ENCODE data around the gene CTNNB1. TPM values are rescaled to one million over a fixed set of nuclear protein-coding genes. Genes with fewer than 3 reads are reported as not detected.
A peak's percentile ranks its signal among the peaks of the same experiment; 100 is the strongest.

Gene CTNNB1
- polyA plus RNA-seq, 2 of the 4 experiments (the other 2 are of a cell fraction): 147 to 242 TPM

DNA sequence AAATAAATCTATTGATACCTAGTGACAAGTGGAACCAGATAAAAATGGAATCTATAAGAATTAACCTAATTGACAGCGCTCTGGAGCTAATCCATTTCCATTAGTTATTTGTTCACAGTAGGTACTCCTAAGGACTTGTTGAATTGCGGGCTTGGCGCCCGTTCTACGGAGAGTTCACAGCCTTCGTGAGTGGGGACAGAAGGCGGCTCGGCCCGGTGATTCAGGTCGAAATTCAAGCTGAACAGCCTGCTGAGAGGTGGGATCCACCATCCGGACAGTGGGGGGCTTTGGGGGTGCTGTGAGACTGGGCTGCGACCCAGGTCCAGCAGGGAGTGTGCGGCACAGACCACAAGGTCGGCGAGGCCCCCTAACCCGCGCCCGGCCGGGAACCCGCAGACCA lies 779 bp upstream of the CTNNB1 start:
- Histone ChIP-seq H3K27ac (peak overlapping the region; percentile 98 to 100), H3K4me2 (peak overlapping the region; percentile 71), H3K4me1 (peaks cover 22% of the 10 kb centered on the region), H3K4me3 (peak overlapping the region; percentile 95), H3K9me3 (no peaks in the 10 kb centered on the region)
- 50% methylated on average over 10 of the region's 20 CpGs for WGBS (ENCODE audit: missing lambda C conversion rate)
- FAIRE-seq (no peak), DNase-seq (ENCODE audit: low read depth in 1 of 2, low spot score in 1 of 2) (no peak), ATAC-seq (no peak)
- TF ChIP-seq POLR2AphosphoS2 (conservative IDR thresholded peaks at IDR 0.05; ENCODE audit: low read length) (no peak), KDM5A (IDR thresholded peaks at IDR 0.05) (no peak), NR3C1 (IDR thresholded peaks at IDR 0.05) (no peak), MAFK (IDR thresholded peaks at IDR 0.05; ENCODE audit: partially characterized antibody) (no peak), KDM1A (IDR thresholded peaks at IDR 0.05; ENCODE audit: low read depth) (no peak), CBX8 (IDR thresholded peaks at IDR 0.05) (no peak), POLR2A (IDR thresholded peaks at IDR 0.05; ENCODE audit: low read length) (no peak), MYC (IDR thresholded peaks at IDR 0.05; ENCODE audit: borderline replicate concordance, low read length) (no peak), ESRRA (IDR thresholded peaks at IDR 0.05; ENCODE audit: borderline replicate concordance, low read length) (no peak), TFCP2L1 (CRISPR knock-in tag; IDR thresholded peaks at IDR 0.05) (no peak), GATA3 (IDR thresholded peaks at IDR 0.05; ENCODE audit: borderline replicate concordance) (no peak), EHMT2 (IDR thresholded peaks at IDR 0.05; ENCODE audit: low read depth) (no peak), SREBF2 (IDR thresholded peaks at IDR 0.05) (no peak), HDAC2 (IDR thresholded peaks at IDR 0.05) (no peak), CBX2 (IDR thresholded peaks at IDR 0.05; ENCODE audit: borderline replicate concordance, low read depth) (no peak)
- TF ChIP-seq, protein P1, sequence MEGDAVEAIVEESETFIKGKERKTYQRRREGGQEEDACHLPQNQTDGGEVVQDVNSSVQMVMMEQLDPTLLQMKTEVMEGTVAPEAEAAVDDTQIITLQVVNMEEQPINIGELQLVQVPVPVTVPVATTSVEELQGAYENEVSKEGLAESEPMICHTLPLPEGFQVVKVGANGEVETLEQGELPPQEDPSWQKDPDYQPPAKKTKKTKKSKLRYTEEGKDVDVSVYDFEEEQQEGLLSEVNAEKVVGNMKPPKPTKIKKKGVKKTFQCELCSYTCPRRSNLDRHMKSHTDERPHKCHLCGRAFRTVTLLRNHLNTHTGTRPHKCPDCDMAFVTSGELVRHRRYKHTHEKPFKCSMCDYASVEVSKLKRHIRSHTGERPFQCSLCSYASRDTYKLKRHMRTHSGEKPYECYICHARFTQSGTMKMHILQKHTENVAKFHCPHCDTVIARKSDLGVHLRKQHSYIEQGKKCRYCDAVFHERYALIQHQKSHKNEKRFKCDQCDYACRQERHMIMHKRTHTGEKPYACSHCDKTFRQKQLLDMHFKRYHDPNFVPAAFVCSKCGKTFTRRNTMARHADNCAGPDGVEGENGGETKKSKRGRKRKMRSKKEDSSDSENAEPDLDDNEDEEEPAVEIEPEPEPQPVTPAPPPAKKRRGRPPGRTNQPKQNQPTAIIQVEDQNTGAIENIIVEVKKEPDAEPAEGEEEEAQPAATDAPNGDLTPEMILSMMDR (IDR thresholded peaks at IDR 0.05): no peak
- TF ChIP-seq, protein P2, sequence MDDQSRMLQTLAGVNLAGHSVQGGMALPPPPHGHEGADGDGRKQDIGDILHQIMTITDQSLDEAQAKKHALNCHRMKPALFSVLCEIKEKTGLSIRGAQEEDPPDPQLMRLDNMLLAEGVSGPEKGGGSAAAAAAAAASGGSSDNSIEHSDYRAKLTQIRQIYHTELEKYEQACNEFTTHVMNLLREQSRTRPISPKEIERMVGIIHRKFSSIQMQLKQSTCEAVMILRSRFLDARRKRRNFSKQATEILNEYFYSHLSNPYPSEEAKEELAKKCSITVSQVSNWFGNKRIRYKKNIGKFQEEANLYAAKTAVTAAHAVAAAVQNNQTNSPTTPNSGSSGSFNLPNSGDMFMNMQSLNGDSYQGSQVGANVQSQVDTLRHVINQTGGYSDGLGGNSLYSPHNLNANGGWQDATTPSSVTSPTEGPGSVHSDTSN (IDR thresholded peaks at IDR 0.05): no peak
- TF ChIP-seq, protein P3, sequence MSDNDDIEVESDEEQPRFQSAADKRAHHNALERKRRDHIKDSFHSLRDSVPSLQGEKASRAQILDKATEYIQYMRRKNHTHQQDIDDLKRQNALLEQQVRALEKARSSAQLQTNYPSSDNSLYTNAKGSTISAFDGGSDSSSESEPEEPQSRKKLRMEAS (IDR thresholded peaks at IDR 0.05): no peak
- TF ChIP-seq, protein P4, sequence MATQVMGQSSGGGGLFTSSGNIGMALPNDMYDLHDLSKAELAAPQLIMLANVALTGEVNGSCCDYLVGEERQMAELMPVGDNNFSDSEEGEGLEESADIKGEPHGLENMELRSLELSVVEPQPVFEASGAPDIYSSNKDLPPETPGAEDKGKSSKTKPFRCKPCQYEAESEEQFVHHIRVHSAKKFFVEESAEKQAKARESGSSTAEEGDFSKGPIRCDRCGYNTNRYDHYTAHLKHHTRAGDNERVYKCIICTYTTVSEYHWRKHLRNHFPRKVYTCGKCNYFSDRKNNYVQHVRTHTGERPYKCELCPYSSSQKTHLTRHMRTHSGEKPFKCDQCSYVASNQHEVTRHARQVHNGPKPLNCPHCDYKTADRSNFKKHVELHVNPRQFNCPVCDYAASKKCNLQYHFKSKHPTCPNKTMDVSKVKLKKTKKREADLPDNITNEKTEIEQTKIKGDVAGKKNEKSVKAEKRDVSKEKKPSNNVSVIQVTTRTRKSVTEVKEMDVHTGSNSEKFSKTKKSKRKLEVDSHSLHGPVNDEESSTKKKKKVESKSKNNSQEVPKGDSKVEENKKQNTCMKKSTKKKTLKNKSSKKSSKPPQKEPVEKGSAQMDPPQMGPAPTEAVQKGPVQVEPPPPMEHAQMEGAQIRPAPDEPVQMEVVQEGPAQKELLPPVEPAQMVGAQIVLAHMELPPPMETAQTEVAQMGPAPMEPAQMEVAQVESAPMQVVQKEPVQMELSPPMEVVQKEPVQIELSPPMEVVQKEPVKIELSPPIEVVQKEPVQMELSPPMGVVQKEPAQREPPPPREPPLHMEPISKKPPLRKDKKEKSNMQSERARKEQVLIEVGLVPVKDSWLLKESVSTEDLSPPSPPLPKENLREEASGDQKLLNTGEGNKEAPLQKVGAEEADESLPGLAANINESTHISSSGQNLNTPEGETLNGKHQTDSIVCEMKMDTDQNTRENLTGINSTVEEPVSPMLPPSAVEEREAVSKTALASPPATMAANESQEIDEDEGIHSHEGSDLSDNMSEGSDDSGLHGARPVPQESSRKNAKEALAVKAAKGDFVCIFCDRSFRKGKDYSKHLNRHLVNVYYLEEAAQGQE (IDR thresholded peaks at IDR 0.05): no peak
- POLR2A ChIA-PET: interaction anchor here (1.0 to 3.5 kb wide), 10 partner anchors 8 to 518 kb away, joined by 3 to 35 read pairs (median 7); no protein-coding TSS in a partner anchor
- CTCF ChIA-PET: interaction anchor here (3.0 kb wide), 1 partner anchor 618 kb away, joined by 10 read pairs; no protein-coding TSS in a partner anchor

DNA sequence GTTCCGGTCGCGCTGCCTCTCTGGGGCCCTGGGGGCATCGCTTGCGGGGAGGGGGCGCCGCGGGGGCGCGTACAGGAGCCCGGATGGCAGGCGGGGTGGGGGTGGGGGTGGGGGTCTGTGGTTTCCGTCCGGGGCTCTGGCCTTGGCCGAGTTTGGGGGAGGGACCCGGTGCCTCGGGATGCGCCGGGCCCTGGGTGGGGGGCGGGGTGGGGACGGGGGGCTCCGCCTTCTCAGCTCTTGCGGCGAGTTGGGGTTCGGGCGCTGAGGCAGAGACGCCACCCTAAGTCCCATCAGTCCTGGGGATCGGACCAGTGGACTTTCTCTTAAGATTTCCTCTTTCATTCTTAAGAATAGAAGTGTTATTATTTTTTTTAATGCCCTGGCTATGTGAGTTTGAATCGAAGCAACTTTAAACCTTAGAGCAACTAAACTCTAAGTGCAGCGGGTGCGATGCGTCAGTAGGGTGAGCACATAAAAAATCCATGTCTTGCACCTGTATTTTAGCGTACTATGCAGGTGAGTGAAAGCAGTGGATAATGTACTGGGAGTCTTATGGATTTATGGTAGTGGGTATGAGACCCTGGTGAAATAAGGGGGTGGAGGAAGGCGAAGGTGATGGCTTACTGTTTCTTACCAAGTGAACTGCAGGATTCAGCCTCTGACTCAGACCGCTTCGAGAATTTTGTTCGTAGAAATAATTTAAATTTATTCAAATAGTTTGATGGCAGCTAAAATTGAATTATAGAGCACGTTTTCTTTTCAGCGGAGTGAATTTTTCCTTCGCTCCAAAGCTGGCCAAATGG lies 762 bp downstream of the CTNNB1 start:
- ATAC-seq (peak; percentile 29 to 56), FAIRE-seq (no peak), DNase-seq (ENCODE audit: low read depth in 1 of 2, low spot score in 1 of 2) (peak in 1 of 2 experiments; percentile 33)
- Histone ChIP-seq H3K4me3 (peak overlapping the region; percentile 95), H3K4me2 (peak overlapping the region; percentile 89), H3K27ac (peak overlapping the region; percentile 98 to 100), H3K4me1 (peaks cover 28% of the 10 kb centered on the region), H3K9me3 (no peaks in the 10 kb centered on the region)
- CTCF ChIA-PET: interaction anchor here (3.0 kb wide), 1 partner anchor 620 kb away, joined by 10 read pairs; no protein-coding TSS in a partner anchor
- under 1% methylated on average over 26 of the region's 40 CpGs for WGBS (ENCODE audit: missing lambda C conversion rate)
- POLR2A ChIA-PET: interaction anchor here (0.7 to 3.5 kb wide), 21 partner anchors 9 to 615 kb away, joined by 3 to 35 read pairs (median 4); no protein-coding TSS in a partner anchor
- TF ChIP-seq HOXA7 (CRISPR knock-in tag; IDR thresholded peaks at IDR 0.05) (no peak), FOSL2 (IDR thresholded peaks at IDR 0.05) (no peak), FOSL2 (CRISPR knock-in tag; IDR thresholded peaks at IDR 0.05) (no peak), NFE2L2 (conservative IDR thresholded peaks at IDR 0.05; ENCODE audit: low read length) (no peak), BHLHE40 (IDR thresholded peaks at IDR 0.05; ENCODE audit: low read depth, low read length) (no peak), CHD4 (IDR thresholded peaks at IDR 0.05; ENCODE audit: borderline replicate concordance) (no peak), RARB (CRISPR knock-in tag; IDR thresholded peaks at IDR 0.05) (no peak), HOXB13 (CRISPR knock-in tag; IDR thresholded peaks at IDR 0.05; ENCODE audit: low read depth) (no peak), CHD2 (IDR thresholded peaks at IDR 0.05; ENCODE audit: low read length, partially characterized antibody) (no peak), TFCP2L1 (CRISPR knock-in tag; IDR thresholded peaks at IDR 0.05) (no peak), RNF2 (IDR thresholded peaks at IDR 0.05; ENCODE audit: borderline replicate concordance, low read depth) (no peak), JUNB (IDR thresholded peaks at IDR 0.05) (no peak)
- TF ChIP-seq, protein P5, sequence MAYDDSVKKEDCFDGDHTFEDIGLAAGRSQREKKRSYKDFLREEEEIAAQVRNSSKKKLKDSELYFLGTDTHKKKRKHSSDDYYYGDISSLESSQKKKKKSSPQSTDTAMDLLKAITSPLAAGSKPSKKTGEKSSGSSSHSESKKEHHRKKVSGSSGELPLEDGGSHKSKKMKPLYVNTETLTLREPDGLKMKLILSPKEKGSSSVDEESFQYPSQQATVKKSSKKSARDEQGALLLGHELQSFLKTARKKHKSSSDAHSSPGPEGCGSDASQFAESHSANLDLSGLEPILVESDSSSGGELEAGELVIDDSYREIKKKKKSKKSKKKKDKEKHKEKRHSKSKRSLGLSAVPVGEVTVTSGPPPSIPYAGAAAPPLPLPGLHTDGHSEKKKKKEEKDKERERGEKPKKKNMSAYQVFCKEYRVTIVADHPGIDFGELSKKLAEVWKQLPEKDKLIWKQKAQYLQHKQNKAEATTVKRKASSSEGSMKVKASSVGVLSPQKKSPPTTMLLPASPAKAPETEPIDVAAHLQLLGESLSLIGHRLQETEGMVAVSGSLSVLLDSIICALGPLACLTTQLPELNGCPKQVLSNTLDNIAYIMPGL (CRISPR knock-in tag; IDR thresholded peaks at IDR 0.05; ENCODE audit: borderline replicate concordance): no peak

All from A549 (cell line).